ENCODE results near the gene PBRM1. TPM values are rescaled to one million over a fixed set of nuclear protein-coding genes. Genes with fewer than 3 reads are reported as not detected.
A peak's percentile ranks its signal among the peaks of the same experiment; 100 is the strongest.

PBRM1 gene
- total RNA-seq, 1 experiment from 2014 or later, result 74.2 TPM

DNA sequence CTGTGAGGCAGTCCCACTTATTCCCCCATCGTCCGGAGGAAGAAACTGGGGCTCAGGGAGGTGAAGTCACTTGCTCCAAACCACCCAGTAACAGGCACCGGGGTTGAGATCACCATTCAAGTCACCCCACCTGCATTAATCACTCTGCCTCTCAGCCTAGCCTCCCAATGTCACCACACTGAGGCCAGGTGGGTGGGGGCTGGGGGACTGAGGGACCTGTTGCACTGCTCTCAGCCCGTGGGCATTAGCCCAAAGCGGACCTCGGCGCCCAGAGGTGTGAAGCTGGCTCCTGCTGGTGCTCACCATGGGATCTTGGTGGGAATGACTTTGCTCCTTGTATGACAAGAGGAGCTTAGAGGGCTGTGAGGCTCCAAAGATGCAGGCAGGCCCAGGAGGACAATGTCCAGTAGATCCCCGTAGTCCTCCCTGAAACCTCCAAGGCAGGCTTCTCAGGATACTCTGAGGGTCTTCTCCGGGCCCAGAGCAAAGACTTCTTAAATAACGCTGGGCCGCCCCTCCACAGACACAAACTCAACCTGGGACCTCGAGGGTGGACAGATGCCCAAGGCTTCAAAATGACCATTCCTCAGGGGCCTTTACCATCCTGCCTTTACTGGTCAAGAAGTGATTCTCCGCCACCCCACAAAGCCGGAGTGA, 153.7 kb downstream of the PBRM1 start:
- no peak overlapping the region for H2BK5ac ChIP-seq (ENCODE audit: insufficient read length, low read length)
- H4K8ac ChIP-seq (replicated peaks; ENCODE audit: insufficient read length, low read depth, low read length), result no peak overlapping the region
- H3K79me2 ChIP-seq (ENCODE audit: insufficient read depth, low read length), result peaks cover 3% of the 10 kb centered on the region; the same call in 1 of the 2 replicates
- Mint-ChIP-seq H3K27me3 (ENCODE audit: low read depth) (no peaks in the 10 kb centered on the region), H3K4me1 (peaks cover 24 to 25% of the 10 kb centered on the region in 2 experiments), H3K27ac (peak overlapping the region in 1 of 3 experiments; percentile 39; a peak in 1 of 7 replicates), H3K9me3 (no peaks in the 10 kb centered on the region), H3K36me3 (ENCODE audit: insufficient read depth in 1 of 3, low read depth in 3 of 3) (peaks cover 15 to 34% (median 32%) of the 10 kb centered on the region in 3 experiments; a peak in 6 of 7 replicates), H3K4me3 (peak overlapping the region; percentile 77 to 86)
- WGBS (ENCODE audit: extremely low coverage, insufficient read length, low lambda C conversion rate), result no CpG with 5 or more reads among the region's 14 CpGs
- no peak overlapping the region for H4K91ac ChIP-seq (ENCODE audit: insufficient read length, low read depth, low read length)
- H2BK15ac ChIP-seq (ENCODE audit: low read depth, low read length), result no peak overlapping the region
- H4K5ac ChIP-seq (ENCODE audit: insufficient read length, low read depth, low read length), result no peak overlapping the region
- no peak overlapping the region for H2BK20ac ChIP-seq (ENCODE audit: low read depth, low read length, poor library complexity, severe bottlenecking)
- H4K20me1 ChIP-seq (ENCODE audit: control insufficient read depth, insufficient read depth, insufficient read length), result no peaks in the 10 kb centered on the region
- H3K79me1 ChIP-seq (ENCODE audit: insufficient read depth, low read depth, low read length, poor library complexity, severe bottlenecking), result no peaks in the 10 kb centered on the region
- no peak overlapping the region for H3K4ac ChIP-seq (ENCODE audit: low read depth, low read length)
- DNase-seq, result no peak
- no peak overlapping the region for H3K56ac ChIP-seq (ENCODE audit: insufficient read length, low read depth, low read length)
- TF ChIP-seq CTCF (conservative IDR thresholded peaks at IDR 0.05), result no peak
- no peak overlapping the region for H3K9ac ChIP-seq (ENCODE audit: extremely low read depth, insufficient read length, low read length)
- H3K4me2 ChIP-seq (ENCODE audit: insufficient read depth, insufficient read length, low read length), result peak overlapping the region; percentile 45
- no peak overlapping the region for H3K27ac ChIP-seq (ENCODE audit: insufficient read length, low read depth, low read length)
- H3K23ac ChIP-seq (ENCODE audit: insufficient read length, low read depth, low read length), result no peak overlapping the region
- H2BK120ac ChIP-seq (ENCODE audit: low read depth, low read length, poor library complexity, severe bottlenecking), result no peak overlapping the region
- H3T11ph ChIP-seq (ENCODE audit: low read length), result no peak overlapping the region
- H2BK12ac ChIP-seq (ENCODE audit: insufficient read length, low read depth, low read length), result no peak overlapping the region
- H3K27me3 ChIP-seq (ENCODE audit: insufficient read depth, low read length), result no peaks in the 10 kb centered on the region
- H3K9me3 ChIP-seq (ENCODE audit: control insufficient read depth, low read depth, low read length), result no peaks in the 10 kb centered on the region
- no peak overlapping the region for H3K14ac ChIP-seq (ENCODE audit: insufficient read depth, low read length)
- H3K23me2 ChIP-seq (ENCODE audit: insufficient read length, low read depth, low read length, poor library complexity, severe bottlenecking), result peaks cover 17% of the 10 kb centered on the region
- no peak overlapping the region for H2AFZ ChIP-seq (ENCODE audit: low read length)
- H3K4me1 ChIP-seq (ENCODE audit: insufficient read depth, low read length), result no peaks in the 10 kb centered on the region; the same call in 1 of the 2 replicates
- H3K18ac ChIP-seq (ENCODE audit: insufficient read length, low read depth, low read length), result no peak overlapping the region
- no peak overlapping the region for H2AK5ac ChIP-seq (ENCODE audit: insufficient read length, low read length)

Measured in H9 (cell line).